Measurements from ENCODE around the gene KCNQ2. TPM values are rescaled to one million over a fixed set of nuclear protein-coding genes. Genes with fewer than 3 reads are reported as not detected.

KCNQ2 gene
- total RNA-seq, 1 donor from 2014 or later, result not detected

- FAIRE-seq (no peak), DNase-seq (ENCODE audit: low read depth) (no peak)
- H3K36me3 ChIP-seq (ENCODE audit: control insufficient read depth, insufficient read depth, low read length), result no peaks in the 10 kb centered on the region
- H3K27me3 ChIP-seq (ENCODE audit: control insufficient read depth, insufficient read depth, low read length), result no peaks in the 10 kb centered on the region
- TF ChIP-seq CTCF (IDR thresholded peaks at IDR 0.05; ENCODE audit: insufficient read depth, low read length, severe bottlenecking), result no peak
- no peak overlapping the region for H3K4me3 ChIP-seq (ENCODE audit: low read depth, low read length)
These were observed 66.4 kb downstream of the KCNQ2 start for GRCh38 chr20:63406011-63406410.

- DNase-seq (ENCODE audit: low read depth), result no peak
- no peak for TF ChIP-seq CTCF (IDR thresholded peaks at IDR 0.05; ENCODE audit: insufficient read depth, low read length, severe bottlenecking)
- Histone ChIP-seq H3K36me3 (ENCODE audit: control insufficient read depth, insufficient read depth, low read length) (no peaks in the 10 kb centered on the region), H3K4me3 (ENCODE audit: low read depth, low read length) (no peak overlapping the region), H3K27me3 (ENCODE audit: control insufficient read depth, insufficient read depth, low read length) (no peaks in the 10 kb centered on the region)
- no peak for FAIRE-seq
These were observed 67.2 kb downstream of the KCNQ2 start for GRCh38 chr20:63405102-63405730.

- H3K27me3 ChIP-seq (ENCODE audit: control insufficient read depth, insufficient read depth, low read length), result no peaks in the 10 kb centered on the region
- no peaks in the 10 kb centered on the region for H3K36me3 ChIP-seq (ENCODE audit: control insufficient read depth, insufficient read depth, low read length)
- no peak for TF ChIP-seq CTCF (IDR thresholded peaks at IDR 0.05; ENCODE audit: insufficient read depth, low read length, severe bottlenecking)
- FAIRE-seq, result no peak
- no peak overlapping the region for H3K4me3 ChIP-seq (ENCODE audit: low read depth, low read length)
- DNase-seq (ENCODE audit: low read depth), result no peak
These were observed 68.0 kb downstream of the KCNQ2 start for GRCh38 chr20:63404129-63405085.

GRCh38 chr20:63403403-63404105, 68.9 kb downstream of the KCNQ2 start:
- H3K27me3 ChIP-seq (ENCODE audit: control insufficient read depth, insufficient read depth, low read length), result no peaks in the 10 kb centered on the region
- TF ChIP-seq CTCF (IDR thresholded peaks at IDR 0.05; ENCODE audit: insufficient read depth, low read length, severe bottlenecking), result no peak
- FAIRE-seq (peak; percentile 95), DNase-seq (ENCODE audit: low read depth) (no peak)
- H3K36me3 ChIP-seq (ENCODE audit: control insufficient read depth, insufficient read depth, low read length), result no peaks in the 10 kb centered on the region
- H3K4me3 ChIP-seq (ENCODE audit: low read depth, low read length), result no peak overlapping the region

DNA sequence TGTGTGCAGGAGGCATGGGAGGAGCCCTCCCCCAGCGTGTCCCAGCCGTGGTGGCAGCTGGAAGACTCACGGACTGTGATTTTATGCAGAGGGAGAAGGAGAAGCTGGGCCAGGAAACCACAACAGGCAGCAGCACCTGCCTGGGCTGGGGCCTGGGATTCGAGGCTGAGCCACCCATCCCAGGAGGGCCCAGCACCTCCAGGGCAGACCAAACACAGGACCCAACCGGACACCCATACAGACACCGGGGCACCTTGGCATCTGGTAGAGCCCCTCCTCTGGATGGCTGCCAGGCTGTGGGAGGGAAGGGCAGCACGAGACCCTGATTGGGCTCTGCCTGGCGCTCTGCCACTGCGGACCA, 69.6 kb downstream of the KCNQ2 start:
- FAIRE-seq (no peak), DNase-seq (ENCODE audit: low read depth) (no peak)
- no peaks in the 10 kb centered on the region for H3K36me3 ChIP-seq (ENCODE audit: control insufficient read depth, insufficient read depth, low read length)
- H3K4me3 ChIP-seq (ENCODE audit: low read depth, low read length), result no peak overlapping the region
- no peak for TF ChIP-seq CTCF (IDR thresholded peaks at IDR 0.05; ENCODE audit: insufficient read depth, low read length, severe bottlenecking)
- no peaks in the 10 kb centered on the region for H3K27me3 ChIP-seq (ENCODE audit: control insufficient read depth, insufficient read depth, low read length)

Data from bronchial epithelial cell (primary cell).